Measurements from ENCODE around the gene ZNF438. TPM values are rescaled to one million over a fixed set of nuclear protein-coding genes. Genes with fewer than 3 reads are reported as not detected.

ZNF438 gene
- total and polyA plus RNA-seq, 2 of the 8 experiments (the other 6 are each of a cell fraction or from before 2014, with no cell fraction given): 0.95 to 1.7 TPM

DNA sequence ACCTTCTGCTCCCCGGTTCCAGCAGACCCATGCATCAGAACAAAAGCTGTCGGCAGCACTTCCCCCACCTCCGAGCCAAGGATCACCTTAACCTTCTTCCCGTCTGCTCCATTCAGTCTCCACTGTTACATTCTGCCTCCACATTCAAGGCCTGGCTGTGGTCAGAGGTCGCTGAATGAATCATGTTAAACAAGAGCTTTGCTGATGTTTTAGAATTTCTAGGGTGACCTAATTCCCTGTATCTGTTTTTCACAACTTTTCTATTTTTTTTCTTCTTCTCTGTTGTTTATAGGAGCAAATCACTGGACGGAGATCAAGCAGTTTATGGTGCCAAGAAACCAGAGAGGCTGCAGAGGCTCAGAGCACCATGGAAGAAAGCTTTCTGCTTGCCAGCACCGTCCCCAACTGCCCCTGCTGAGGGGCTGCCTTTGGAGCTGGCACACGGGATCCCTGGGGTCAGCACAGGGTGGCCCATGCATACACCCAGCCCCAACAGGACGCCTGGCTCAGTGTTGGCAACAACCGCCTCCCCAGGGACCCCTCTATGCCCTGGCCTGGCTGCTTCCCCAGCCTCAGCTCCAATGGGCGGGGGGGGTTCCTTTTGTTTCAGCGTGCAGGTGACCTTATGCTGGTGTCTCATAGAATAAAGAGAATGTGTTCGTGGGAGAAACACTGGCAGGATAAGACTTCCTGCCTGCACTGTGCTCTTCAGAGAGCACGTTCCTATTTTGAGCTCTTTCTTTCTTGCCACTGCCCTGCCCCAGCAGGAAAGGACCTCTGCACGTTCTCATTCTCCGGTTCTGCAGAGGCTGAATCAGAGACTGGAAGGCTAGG lies 219.4 kb downstream of the ZNF438 start:
- Histone ChIP-seq H3K9ac (replicated peaks in 1 of 4; ENCODE audit: extremely low read depth in 1 of 4, low read depth in 3 of 4, low read length in 3 of 4) (no peak overlapping the region), H3K14ac (ENCODE audit: insufficient read length) (no peak overlapping the region), H2BK12ac (ENCODE audit: low read depth, low read length) (no peak overlapping the region), H3K18ac (ENCODE audit: extremely low read depth, low read length) (no peak overlapping the region), H4K20me1 (replicated peaks in 1 of 2; ENCODE audit: control insufficient read depth in 1 of 2, insufficient read depth in 2 of 2, low read length in 2 of 2) (no peaks in the 10 kb centered on the region), H2BK15ac (ENCODE audit: low read length) (no peak overlapping the region), H3K9me3 (ENCODE audit: insufficient read depth in 2 of 2, low read depth in 1 of 2, low read length in 1 of 2) (peaks cover 0 to 4% of the 10 kb centered on the region in 2 experiments; a peak in 1 of 4 replicates), H4K5ac (ENCODE audit: insufficient read length, low read depth, low read length) (no peak overlapping the region), H3K4me3 (ENCODE audit: extremely low read depth in 1 of 4, insufficient read depth in 2 of 4, low read depth in 3 of 4, low read length in 4 of 4) (no peak overlapping the region), H2BK5ac (ENCODE audit: low read depth, low read length) (no peak overlapping the region), H3K23me2 (ENCODE audit: low read depth, low read length) (no peaks in the 10 kb centered on the region; the same call in 1 of the 2 replicates), H3K56ac (replicated peaks; ENCODE audit: insufficient read length, low read depth, low read length) (no peak overlapping the region), H4K8ac (ENCODE audit: extremely low read depth, insufficient read depth, low read length) (no peak overlapping the region), H3K79me1 (ENCODE audit: low read depth, low read length) (no peaks in the 10 kb centered on the region), H3K4ac (replicated peaks; ENCODE audit: insufficient read length, low read depth, low read length) (no peak overlapping the region), H3K27ac (ENCODE audit: low read depth, low read length) (no peak overlapping the region), H3K36me3 (ENCODE audit: control insufficient read depth in 2 of 4, insufficient read depth in 4 of 4, low read length in 3 of 4) (no peaks in the 10 kb centered on the region), H2AFZ (ENCODE audit: low read length) (no peak overlapping the region), H2AK5ac (ENCODE audit: low read depth, low read length) (no peak overlapping the region), H3K4me2 (ENCODE audit: insufficient read depth in 1 of 2, low read depth in 2 of 2, low read length in 2 of 2) (no peak overlapping the region), H2BK20ac (ENCODE audit: low read length) (no peak overlapping the region), H2BK120ac (replicated peaks; ENCODE audit: low read depth, low read length) (no peak overlapping the region), H3K79me2 (ENCODE audit: control insufficient read depth in 1 of 2, insufficient read depth in 2 of 2, low read length in 2 of 2) (no peaks in the 10 kb centered on the region), H3K4me1 (replicated peaks in 1 of 4; ENCODE audit: control insufficient read depth in 3 of 4, insufficient read depth in 4 of 4, low read length in 3 of 4) (peaks cover 0 to 5% (median 1%) of the 10 kb centered on the region in 4 experiments; a peak in 2 of 7 replicates), H3K27me3 (replicated peaks in 1 of 4; ENCODE audit: control insufficient read depth in 3 of 4, extremely low read depth in 1 of 4, insufficient read depth in 3 of 4, low read length in 3 of 4) (no peaks in the 10 kb centered on the region), H4K91ac (replicated peaks; ENCODE audit: insufficient read length, low read length) (no peak overlapping the region), H3K23ac (ENCODE audit: insufficient read length) (no peak overlapping the region)
- FAIRE-seq (no peak), DNase-seq (ENCODE audit: low read depth in 1 of 2, low spot score in 2 of 2) (no peak)
- POLR2A ChIA-PET (ENCODE audit: partially characterized antibody): no interaction called here
- CTCF ChIA-PET (ENCODE audit: partially characterized antibody): interaction anchor here (0.5 to 3.7 kb wide), 4 partner anchors 11 to 723 kb away, joined by 3 to 13 read pairs (median 4); no protein-coding TSS in a partner anchor
- WGBS, 2 experiments (ENCODE audit: extremely low coverage in 1 of 2, insufficient coverage in 1 of 2, insufficient read length in 1 of 2, insufficient replicate concordance in 2 of 2, low coverage in 1 of 2, low lambda C conversion rate in 2 of 2, missing lambda C conversion rate in 1 of 2): 80% methylated on average over 16 of the region's 16 CpGs; no CpG with 5 or more reads in 1 of the 2 experiments
- TF ChIP-seq SRF (IDR thresholded peaks at IDR 0.05; ENCODE audit: low read depth, low read length): no peak
- TF ChIP-seq PHF8 (conservative IDR thresholded peaks at IDR 0.05; ENCODE audit: low read depth, low read length): no peak
- no peak for TF ChIP-seq E2F6 (IDR thresholded peaks at IDR 0.05)
- TF ChIP-seq ZNF274 (IDR thresholded peaks at IDR 0.05; ENCODE audit: borderline replicate concordance, extremely low read depth, low read length): no peak
- TF ChIP-seq BCL11A (IDR thresholded peaks at IDR 0.05; ENCODE audit: low read depth in 2 of 2, low read length in 2 of 2): no peak
- TF ChIP-seq EZH2 (IDR thresholded peaks at IDR 0.05; ENCODE audit: low read depth, low read length, severe bottlenecking): no peak
- TF ChIP-seq TBP (IDR thresholded peaks at IDR 0.05; ENCODE audit: low read depth, low read length): no peak
- TF ChIP-seq KDM4A (IDR thresholded peaks at IDR 0.05; ENCODE audit: low read depth, low read length, severe bottlenecking): no peak
- TF ChIP-seq CREB1 (IDR thresholded peaks at IDR 0.05): no peak
- TF ChIP-seq ATF3 (IDR thresholded peaks at IDR 0.05; ENCODE audit: insufficient read depth, low read depth, low read length): no peak
